Activated T-cell treated with anti-CD3 and anti-CD28 coated beads for 48 hours (primary cell): ENCODE data around the gene GAP43.

Source experiments
- DNase-seq: peaks from one replicate; pipeline ENCODE4 v3.0.0-alpha.2; 2020; ENCODE audit warnings: low read depth

GAP43 gene

DNA sequence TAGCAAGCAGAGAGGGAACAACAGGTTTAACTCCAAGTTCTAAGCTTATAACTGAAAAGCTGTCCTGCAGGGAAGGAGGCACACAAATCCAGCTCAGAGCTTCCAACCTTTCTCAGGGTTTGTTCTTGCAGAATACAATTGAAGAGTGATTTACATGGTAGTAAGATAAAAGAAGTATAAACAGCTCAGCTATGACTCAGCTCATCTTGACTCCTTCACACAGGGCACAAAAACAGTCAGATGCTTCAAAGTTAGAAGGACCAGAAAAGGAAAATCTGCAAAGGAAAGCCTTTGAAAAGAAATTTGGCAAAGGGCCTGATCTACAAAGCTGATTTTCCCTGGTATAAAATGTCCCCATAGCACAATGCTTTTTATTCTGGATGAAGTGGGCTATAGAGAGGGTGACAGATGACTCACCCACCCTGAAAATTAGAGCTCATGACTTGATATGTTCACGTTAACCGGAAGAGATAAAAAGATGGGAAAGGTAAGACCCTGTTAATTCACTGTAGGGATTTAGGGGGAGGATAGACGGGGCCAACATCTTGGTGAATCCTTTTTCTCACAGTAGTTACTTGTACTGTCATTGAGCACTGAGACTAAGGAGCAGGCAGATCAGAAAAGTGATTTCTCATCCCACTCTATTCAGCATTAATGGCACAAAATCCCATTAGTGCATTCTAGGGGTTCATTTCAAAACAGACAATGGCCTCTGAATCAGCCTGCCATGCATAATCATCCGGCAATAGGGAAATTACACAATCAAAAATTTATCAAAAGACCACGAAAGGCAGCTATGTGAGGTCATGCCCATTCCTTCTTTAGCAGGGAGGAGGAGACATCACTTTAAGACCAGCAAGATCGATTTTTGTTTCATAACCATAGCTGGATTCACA lies 143.5 kb downstream of the GAP43 start:
- no peak for DNase-seq

- no peak for DNase-seq
Observed at GRCh38 chr3:115768661-115769060, 145.4 kb downstream of the GAP43 start.
